ENCODE measurements around the gene ICAM2. TPM values are rescaled to one million over a fixed set of nuclear protein-coding genes. Genes with fewer than 3 reads are reported as not detected.

The ICAM2 gene
- 12.2 and 17.6 TPM in 2 replicates for total RNA-seq

GRCh38 chr17:64020056-64020766, at the start of gene ICAM2:
ICAM2 (minus strand) TSS chr17:64020633; CDS start chr17:64006691, 13,942 bp downstream.

GRCh38 chr17:63998050-63998720, 22.2 kb downstream of the ICAM2 start, which contains the start of gene PRR29:
PRR29 (plus strand) TSS chr17:63998351; CDS start chr17:63998365, 14 bp downstream.

DNA sequence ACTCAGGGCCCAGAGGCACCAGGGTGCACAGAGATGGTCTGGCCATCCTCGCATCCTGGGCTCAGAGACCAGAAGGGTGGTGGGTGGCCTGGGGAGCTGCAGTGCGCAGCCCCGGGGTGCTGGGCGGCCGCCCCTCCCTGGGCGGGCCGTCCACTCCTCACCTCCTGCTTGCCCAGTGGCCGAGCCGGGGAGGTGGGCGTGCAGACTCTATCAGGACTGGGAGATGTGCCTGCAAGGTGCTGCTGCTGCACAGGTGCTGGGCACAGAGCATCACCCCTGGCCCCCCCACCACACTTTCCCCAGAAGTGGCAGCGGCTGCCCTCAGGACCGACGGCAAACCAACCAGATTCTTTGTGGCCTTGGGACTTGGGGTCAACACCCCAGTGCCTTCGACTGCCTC, 47.6 kb downstream of the ICAM2 start, which contains the start of gene SCN4A:
TSS of gene SCN4A (minus strand) at position 123 of the 400 bp plus-strand sequence. CDS start at position 46, 77 bp downstream.

Other genes starting within 250 kb of the ICAM2 start
- 52.9 and 72.8 TPM in 2 replicates for gene CCDC47, start 247.0 kb downstream of the ICAM2 start, total RNA-seq
- 45.7 and 60.6 TPM in 2 replicates for gene DDX42, start 246.5 kb downstream of the ICAM2 start, total RNA-seq
- 80.7 and 81.3 TPM in 2 replicates for gene PSMC5, start 193.2 kb downstream of the ICAM2 start, total RNA-seq
- gene FTSJ3, start 193.0 kb downstream of the ICAM2 start, total RNA-seq = 28.4 and 29.6 TPM in 2 replicates
- 166 and 206 TPM in 2 replicates for gene SMARCD2, start 177.9 kb downstream of the ICAM2 start, total RNA-seq
- not detected in 2 replicates for gene CSH2, start 147.0 kb downstream of the ICAM2 start, total RNA-seq
- not detected in 2 replicates for gene GH2, start 138.7 kb downstream of the ICAM2 start, total RNA-seq
- gene CSH1, start 124.1 kb downstream of the ICAM2 start, total RNA-seq = not detected in 2 replicates
- gene CSHL1, start 109.4 kb downstream of the ICAM2 start, total RNA-seq = not detected in 2 replicates
- not detected in 2 replicates for gene GH1, start 101.8 kb downstream of the ICAM2 start, total RNA-seq
- gene CD79B, start 88.3 kb downstream of the ICAM2 start, total RNA-seq = 0.31 and 1.0 TPM in 2 replicates
- not detected in 2 replicates for gene SCN4A, start 47.7 kb downstream of the ICAM2 start, total RNA-seq
- gene PRR29, start 22.3 kb downstream of the ICAM2 start, total RNA-seq = 0.49 and 0.69 TPM in 2 replicates
- 14.2 and 20.8 TPM in 2 replicates for gene ERN1, start 109.5 kb upstream of the ICAM2 start, total RNA-seq
- gene TEX2, start 242.6 kb upstream of the ICAM2 start, total RNA-seq = 32.1 and 36.6 TPM in 2 replicates